ENCODE data around the gene ZBTB18. TPM values are rescaled to one million over a fixed set of nuclear protein-coding genes. Genes with fewer than 3 reads are reported as not detected.

The ZBTB18 gene
- total and polyA plus RNA-seq, 4 donors = 8.9 to 21.3 (median 18.4) TPM

- Histone ChIP-seq H3K4me1 (ENCODE audit: control insufficient read depth in 5 of 5, insufficient read depth in 5 of 5, low read length in 5 of 5) (peaks cover 1 to 27% (median 12%) of the 10 kb centered on the region in 5 donors), H3K27me3 (ENCODE audit: control insufficient read depth in 3 of 3, insufficient read depth in 3 of 3, low read length in 2 of 3) (no peaks in the 10 kb centered on the region), H3K9ac (ENCODE audit: insufficient read depth in 1 of 2, low read length in 2 of 2) (no peak overlapping the region), H3K9me3 (ENCODE audit: control insufficient read depth in 4 of 4, insufficient read depth in 3 of 4, low read length in 3 of 4) (no peaks in the 10 kb centered on the region), H3K4me3 (no peak overlapping the region), H3K27ac (ENCODE audit: low read depth in 1 of 2, low read length in 1 of 2) (no peak overlapping the region), H3K36me3 (ENCODE audit: control insufficient read depth in 4 of 4, insufficient read depth in 4 of 4, low read length in 4 of 4) (peaks cover 10 to 18% (median 15%) of the 10 kb centered on the region in 4 donors)
- ATAC-seq (ENCODE audit: insufficient read depth, low FRiP score) (no peak), DNase-seq (no peak)
- 95 to 97% methylated on average over 27 of the region's 27 CpGs for WGBS, 2 donors
- TF ChIP-seq CTCF (IDR thresholded peaks at IDR 0.05; ENCODE audit: control extremely low read depth, extremely low read depth) = no peak
Observed at GRCh38 chr1:244054924-244055263, 3.8 kb downstream of the ZBTB18 start.

- no peak overlapping the region for H3K4me3 ChIP-seq
- no peaks in the 10 kb centered on the region for H3K9me3 ChIP-seq (ENCODE audit: control insufficient read depth in 4 of 4, insufficient read depth in 3 of 4, low read length in 3 of 4)
- ATAC-seq (ENCODE audit: insufficient read depth, low FRiP score) = no peak
- no peak overlapping the region for H3K27ac ChIP-seq (ENCODE audit: low read depth in 1 of 2, low read length in 1 of 2)
- TF ChIP-seq CTCF (IDR thresholded peaks at IDR 0.05; ENCODE audit: control extremely low read depth, extremely low read depth) = no peak
- DNase-seq = no peak
- H3K9ac ChIP-seq (ENCODE audit: insufficient read depth in 1 of 2, low read length in 2 of 2) = no peak overlapping the region
- peaks cover 0 to 10% (median 3%) of the 10 kb centered on the region in 5 donors for H3K4me1 ChIP-seq (ENCODE audit: control insufficient read depth in 5 of 5, insufficient read depth in 5 of 5, low read length in 5 of 5)
- H3K36me3 ChIP-seq (ENCODE audit: control insufficient read depth in 4 of 4, insufficient read depth in 4 of 4, low read length in 4 of 4) = peaks cover 10 to 18% (median 15%) of the 10 kb centered on the region in 4 donors
- WGBS, 2 donors = 77 to 79% methylated on average over 6 of the region's 6 CpGs
- H3K27me3 ChIP-seq (ENCODE audit: control insufficient read depth in 3 of 3, insufficient read depth in 3 of 3, low read length in 2 of 3) = no peaks in the 10 kb centered on the region
Observed at GRCh38 chr1:244056577-244056976, 5.5 kb downstream of the ZBTB18 start.

- Histone ChIP-seq H3K27me3 (ENCODE audit: control insufficient read depth in 3 of 3, insufficient read depth in 3 of 3, low read length in 2 of 3) (no peaks in the 10 kb centered on the region), H3K4me1 (ENCODE audit: control insufficient read depth in 5 of 5, insufficient read depth in 5 of 5, low read length in 5 of 5) (peaks cover 0 to 4% (median 1%) of the 10 kb centered on the region in 5 donors), H3K9me3 (ENCODE audit: control insufficient read depth in 4 of 4, insufficient read depth in 3 of 4, low read length in 3 of 4) (no peaks in the 10 kb centered on the region), H3K36me3 (ENCODE audit: control insufficient read depth in 4 of 4, insufficient read depth in 4 of 4, low read length in 4 of 4) (peaks cover 10 to 18% (median 15%) of the 10 kb centered on the region in 4 donors), H3K4me3 (no peak overlapping the region), H3K27ac (ENCODE audit: low read depth in 1 of 2, low read length in 1 of 2) (no peak overlapping the region), H3K9ac (ENCODE audit: insufficient read depth in 1 of 2, low read length in 2 of 2) (no peak overlapping the region)
- DNase-seq = no peak
- TF ChIP-seq CTCF (IDR thresholded peaks at IDR 0.05; ENCODE audit: control extremely low read depth, extremely low read depth) = no peak
- no peak for ATAC-seq (ENCODE audit: insufficient read depth, low FRiP score)
- 94 to 95% methylated on average over 12 of the region's 12 CpGs for WGBS, 2 donors
Observed at GRCh38 chr1:244057474-244058385, 6.6 kb downstream of the ZBTB18 start.
